ENCODE measurements around the gene HYCC1. TPM values are rescaled to one million over a fixed set of nuclear protein-coding genes. Genes with fewer than 3 reads are reported as not detected.

The HYCC1 gene
- total RNA-seq, 3 donors from 2014 or later, result 5.1 to 28.5 (median 6.7) TPM

GRCh38 chr7:23018750-23019149 lies 4.8 kb upstream of the HYCC1 start:
- DNase-seq (no peak), ATAC-seq (no peak)
- Histone ChIP-seq H3K9me3 (no peaks in the 10 kb centered on the region), H3K36me3 (ENCODE audit: low read depth) (no peaks in the 10 kb centered on the region), H3K4me3 (no peak overlapping the region), H3K4me1 (ENCODE audit: low read depth) (no peaks in the 10 kb centered on the region)
- intact Hi-C loops (cut with DNase I, micrococcal nuclease), result no loop called here
- no peak for TF ChIP-seq CTCF (IDR thresholded peaks at IDR 0.05)

GRCh38 chr7:23017309-23017708 lies 3.4 kb upstream of the HYCC1 start:
- no peak overlapping the region for H3K4me3 ChIP-seq
- no peaks in the 10 kb centered on the region for H3K9me3 ChIP-seq
- H3K4me1 ChIP-seq (ENCODE audit: low read depth), result no peaks in the 10 kb centered on the region
- no peak for TF ChIP-seq CTCF (IDR thresholded peaks at IDR 0.05)
- ATAC-seq, result no peak
- no peaks in the 10 kb centered on the region for H3K36me3 ChIP-seq (ENCODE audit: low read depth)
- intact Hi-C loops (cut with DNase I, micrococcal nuclease), result no loop called here
- DNase-seq, result no peak

GRCh38 chr7:23016345-23017253 lies 2.7 kb upstream of the HYCC1 start:
- H3K4me3 ChIP-seq, result no peak overlapping the region
- intact Hi-C loops (cut with DNase I, micrococcal nuclease), result no loop called here
- no peak for TF ChIP-seq CTCF (IDR thresholded peaks at IDR 0.05)
- no peak for DNase-seq
- no peak for ATAC-seq
- H3K4me1 ChIP-seq (ENCODE audit: low read depth), result no peaks in the 10 kb centered on the region
- H3K36me3 ChIP-seq (ENCODE audit: low read depth), result no peaks in the 10 kb centered on the region
- no peaks in the 10 kb centered on the region for H3K9me3 ChIP-seq

- Histone ChIP-seq H3K9me3 (no peaks in the 10 kb centered on the region), H3K4me3 (no peak overlapping the region)
- intact Hi-C loops (cut with DNase I, micrococcal nuclease), result no loop called here
These were observed 751 bp upstream of the HYCC1 start for GRCh38 chr7:23014681-23015080.

GRCh38 chr7:23012908-23013714 lies 819 bp downstream of the HYCC1 start:
- DNase-seq (peak; percentile 12 to 60 (median 43)), ATAC-seq (no peak)
- Histone ChIP-seq H3K9me3 (no peaks in the 10 kb centered on the region), H3K4me1 (ENCODE audit: low read depth) (no peaks in the 10 kb centered on the region), H3K36me3 (ENCODE audit: low read depth) (no peaks in the 10 kb centered on the region), H3K4me3 (peak overlapping the region; percentile 37)
- TF ChIP-seq CTCF (IDR thresholded peaks at IDR 0.05), result no peak
- intact Hi-C loops (cut with DNase I, micrococcal nuclease), result no loop called here

More at GRCh38 chr7:23014681-23015080, 751 bp upstream of the HYCC1 start:
- ATAC-seq (no peak), DNase-seq (no peak)
- Histone ChIP-seq H3K36me3 (ENCODE audit: low read depth) (no peaks in the 10 kb centered on the region), H3K4me1 (ENCODE audit: low read depth) (no peaks in the 10 kb centered on the region)
- TF ChIP-seq CTCF (IDR thresholded peaks at IDR 0.05), result no peak

Measured in mucosa of descending colon (tissue), 3 donors.